Measurements from ENCODE around the gene GANC. TPM values are rescaled to one million over a fixed set of nuclear protein-coding genes. Genes with fewer than 3 reads are reported as not detected.
"Not testable (repeated sequence)": the region's sequence is repeated elsewhere in the genome, so short reads cannot be mapped to it uniquely, and the experiment has no call there.

Gene GANC
- total RNA-seq (2014; rRNA removed; shearing (Covaris generic)), result 11.6 and 15.3 TPM in 2 replicates
- polyA plus RNA-seq (2015; cell fraction: cytosol; rRNA removed), result 10.9 and 11.7 TPM in 2 replicates
- polyA plus RNA-seq (2015; cell fraction: nucleus; rRNA removed), result 17.6 and 25.0 TPM in 2 replicates

GRCh38 chr15:42272939-42273899 is at the start of gene GANC, which contains the start of gene TMEM87A:
TSS of gene GANC (plus strand) at chr15:42273201. CDS start at chr15:42274482, 1,281 bp downstream.
TSS of gene TMEM87A (minus strand) at chr15:42273433. CDS start at chr15:42273398, 35 bp downstream.
- peak; percentile 97 for DNase-seq (ENCODE audit: low read depth)

GRCh38 chr15:42226648-42227047 is 46.4 kb upstream of the GANC start:
- DNase-seq (ENCODE audit: low read depth), result no peak

- no peak for DNase-seq (ENCODE audit: low read depth)
Measured at GRCh38 chr15:42228036-42228435, 45.0 kb upstream of the GANC start.

- not testable (repeated sequence) for DNase-seq (ENCODE audit: low read depth)
Measured at GRCh38 chr15:42228981-42229380, 44.0 kb upstream of the GANC start.

- DNase-seq (ENCODE audit: low read depth), result no peak
Measured at GRCh38 chr15:42231088-42231487, 41.9 kb upstream of the GANC start.

GRCh38 chr15:42232606-42233005 is 40.4 kb upstream of the GANC start:
- DNase-seq (ENCODE audit: low read depth), result no peak

- DNase-seq (ENCODE audit: low read depth), result no peak
Measured at GRCh38 chr15:42233107-42233506, 39.9 kb upstream of the GANC start.

GRCh38 chr15:42239528-42240182 is 33.3 kb upstream of the GANC start:
- DNase-seq (ENCODE audit: low read depth), result no peak

GRCh38 chr15:42240823-42241222 is 32.2 kb upstream of the GANC start:
- no peak for DNase-seq (ENCODE audit: low read depth)

GRCh38 chr15:42253300-42253699 is 19.7 kb upstream of the GANC start:
- no peak for DNase-seq (ENCODE audit: low read depth)

GRCh38 chr15:42264795-42265194 is 8.2 kb upstream of the GANC start:
- no peak for DNase-seq (ENCODE audit: low read depth)

GRCh38 chr15:42267286-42267685 is 5.7 kb upstream of the GANC start:
- no peak for DNase-seq (ENCODE audit: low read depth)

GRCh38 chr15:42270551-42270950 is 2.5 kb upstream of the GANC start:
- DNase-seq (ENCODE audit: low read depth), result no peak

GRCh38 chr15:42270996-42271395 is 2.0 kb upstream of the GANC start:
- DNase-seq (ENCODE audit: low read depth), result no peak

GRCh38 chr15:42273900-42274701 is 1.1 kb downstream of the GANC start:
- peak; percentile 49 for DNase-seq (ENCODE audit: low read depth)

- DNase-seq (ENCODE audit: low read depth), result no peak
Measured at GRCh38 chr15:42274702-42274989, 1.6 kb downstream of the GANC start.

- no peak for DNase-seq (ENCODE audit: low read depth)
Measured at GRCh38 chr15:42275780-42276391, 2.9 kb downstream of the GANC start.

- no peak for DNase-seq (ENCODE audit: low read depth)
Measured at GRCh38 chr15:42276762-42277161, 3.8 kb downstream of the GANC start.

GRCh38 chr15:42279234-42279723 is 6.3 kb downstream of the GANC start:
- no peak for DNase-seq (ENCODE audit: low read depth)

- no peak for DNase-seq (ENCODE audit: low read depth)
Measured at GRCh38 chr15:42282344-42282743, 9.3 kb downstream of the GANC start.

GRCh38 chr15:42282926-42283325 is 9.9 kb downstream of the GANC start:
- no peak for DNase-seq (ENCODE audit: low read depth)

All from HT1080 (cell line).